ENCODE results near the gene HOXB2. TPM values are rescaled to one million over a fixed set of nuclear protein-coding genes. Genes with fewer than 3 reads are reported as not detected.
A peak's percentile ranks its signal among the peaks of the same experiment; 100 is the strongest.

HOXB2 gene
- total and polyA plus RNA-seq, 9 of the 15 experiments (the other 6 are each of a cell fraction or from before 2014, with no cell fraction given): 2.1 to 97.7 (median 21.2) TPM

DNA sequence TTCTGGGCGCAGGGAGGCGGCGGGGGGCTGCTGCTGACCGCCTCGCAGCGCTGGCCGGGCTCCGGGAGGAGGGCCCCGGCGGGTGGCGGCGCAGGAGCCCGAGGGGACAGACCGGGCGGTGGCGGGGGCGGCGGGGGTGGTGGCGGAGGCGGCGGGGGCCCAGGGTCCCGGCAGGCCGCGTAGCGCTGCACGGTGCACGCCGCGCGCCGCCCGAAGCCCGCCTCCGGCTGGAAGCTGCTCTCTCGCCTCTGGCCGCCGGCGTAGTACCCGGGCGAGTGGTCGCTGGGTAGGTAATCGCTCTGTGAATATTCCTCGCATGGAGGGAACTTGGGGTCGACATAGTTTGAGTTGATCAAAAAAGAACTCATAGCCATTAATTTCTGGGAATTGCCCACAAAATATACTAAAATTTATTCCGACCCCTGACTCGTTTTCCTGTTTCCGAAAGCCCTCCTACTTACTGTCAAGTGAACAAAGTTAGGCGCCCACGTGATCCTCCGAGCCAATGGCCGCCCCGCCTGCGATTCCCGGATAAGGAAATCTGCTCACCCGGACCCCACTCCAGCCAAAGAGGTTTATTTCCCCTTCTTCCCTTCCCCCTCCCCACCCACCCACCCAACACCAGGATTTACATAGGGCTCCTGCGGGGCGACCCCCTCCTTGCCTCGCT is 33.2 kb upstream of the HOXB2 start, which contains the start of gene HOXB4 (continued):
- TF ChIP-seq MNT (conservative IDR thresholded peaks at IDR 0.05) (peak; percentile 43 to 59; a peak in 3 of 4 replicates), ZNF695 (CRISPR knock-in tag; IDR thresholded peaks at IDR 0.05) (no peak), THRAP3 (IDR thresholded peaks at IDR 0.05; ENCODE audit: borderline replicate concordance) (no peak), FOS (IDR thresholded peaks at IDR 0.05; ENCODE audit: extremely low read depth, insufficient read length) (peak; percentile 33), SMAD4 (CRISPR knock-in tag; conservative IDR thresholded peaks at IDR 0.05) (no peak), ETS2 (tag; IDR thresholded peaks at IDR 0.05; ENCODE audit: borderline replicate concordance, poor library complexity, severe bottlenecking) (no peak), ZNF212 (CRISPR knock-in tag; IDR thresholded peaks at IDR 0.05) (0 out of 2 replicates have a peak, but pooled peaks have one; percentile 33), EP400 (IDR thresholded peaks at IDR 0.05) (0 out of 2 replicates have a peak, but pooled peaks have one; percentile 27), RUNX1 (IDR thresholded peaks at IDR 0.05; ENCODE audit: low read depth) (no peak), PML (IDR thresholded peaks at IDR 0.05; ENCODE audit: low read length) (peak; percentile 42; the same call in 1 of the 2 replicates), GTF2E2 (tag; IDR thresholded peaks at IDR 0.05) (peak; percentile 48; the same call in 1 of the 2 replicates), BACH1 (tag; IDR thresholded peaks at IDR 0.05) (peak; percentile 34; the same call in 1 of the 2 replicates), TBP (optimal IDR thresholded peaks at IDR 0.05; ENCODE audit: low read depth, low read length) (peak; percentile 69), EP300 (IDR thresholded peaks at IDR 0.05; ENCODE audit: low read length) (no peak), ARNT (IDR thresholded peaks at IDR 0.05) (no peak), NFE2 (IDR thresholded peaks at IDR 0.05; ENCODE audit: low read depth) (no peak), POLR2H (tag; IDR thresholded peaks at IDR 0.05; ENCODE audit: low read depth) (peak; percentile 59; the same call in 1 of the 2 replicates), HEY1 (CRISPR knock-in tag; IDR thresholded peaks at IDR 0.05; ENCODE audit: borderline replicate concordance) (no peak), TEAD1 (CRISPR knock-in tag; IDR thresholded peaks at IDR 0.05) (no peak; a peak in 1 of 4 replicates), HDAC8 (tag; IDR thresholded peaks at IDR 0.05) (no peak), PTTG1 (tag; IDR thresholded peaks at IDR 0.05; ENCODE audit: low read depth) (no peak), NFYB (IDR thresholded peaks at IDR 0.05; ENCODE audit: extremely low read depth, insufficient read length) (peak; percentile 78), FOXP1 (CRISPR knock-in tag; IDR thresholded peaks at IDR 0.05) (no peak), POU5F1 (IDR thresholded peaks at IDR 0.05; ENCODE audit: borderline replicate concordance, low read depth, low read length, partially characterized antibody) (no peak), GTF2B (IDR thresholded peaks at IDR 0.05; ENCODE audit: extremely low read depth, insufficient read length) (peak; percentile 45)
- TF ChIP-seq, protein P1, sequence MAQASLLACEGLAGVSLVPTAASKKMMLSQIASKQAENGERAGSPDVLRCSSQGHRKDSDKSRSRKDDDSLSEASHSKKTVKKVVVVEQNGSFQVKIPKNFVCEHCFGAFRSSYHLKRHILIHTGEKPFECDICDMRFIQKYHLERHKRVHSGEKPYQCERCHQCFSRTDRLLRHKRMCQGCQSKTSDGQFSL (CRISPR knock-in tag; IDR thresholded peaks at IDR 0.05): no peak
- TF ChIP-seq, protein P1 (tag; IDR thresholded peaks at IDR 0.05): no peak
